Stimulated activated naive CD8-positive, alpha-beta T cell treated with anti-CD3 and anti-CD28 coated beads, Interleukin-15, amount 100 ng/mL, for 72 hours (primary cell): Measurements from ENCODE around the gene GOLGA8N.
A peak's percentile ranks its signal among the peaks of the same experiment; 100 is the strongest.

Experiments used
- ATAC-seq: fragments of 150-1000 bp; cut with Tn5 transposase; 2 replicates; pipeline ENCODE4 v1.10.0; 2021; ENCODE audit warnings: mild to moderate bottlenecking, moderate library complexity
- DNase-seq, 2 donors: peaks; one replicate each; pipeline ENCODE4 v3.0.0; 2021 to 2022
- H3K27ac Mint-ChIP-seq, 2 donors: one replicate each; pipeline ENCODE4 v1.8.0; 2022; ENCODE audit warnings: mild to moderate bottlenecking in 2 of 2, mixed read lengths in 2 of 2, moderate library complexity in 2 of 2
- H3K27me3 Mint-ChIP-seq: one replicate; pipeline ENCODE4 v1.8.0; 2022; ENCODE audit warnings: mixed read lengths
- H3K4me1 Mint-ChIP-seq: one replicate; pipeline ENCODE4 v1.8.0; 2022; ENCODE audit warnings: mild to moderate bottlenecking, mixed read lengths
- H3K4me3 Mint-ChIP-seq, 2 donors: one replicate each; pipeline ENCODE4 v1.8.0; 2022; ENCODE audit warnings: mild to moderate bottlenecking in 2 of 2, mixed read lengths in 2 of 2, moderate library complexity in 1 of 2
- H3K9me3 Mint-ChIP-seq, 2 donors: one replicate each; pipeline ENCODE4 v1.8.0; 2022; ENCODE audit warnings: mixed read lengths in 2 of 2

GOLGA8N gene

GRCh38 chr15:32641517-32642059 is 48.3 kb downstream of the GOLGA8N start, which contains the start of gene SCG5:
SCG5 (plus strand) TSS chr15:32641710; CDS start chr15:32643593, 1,883 bp downstream.
- H3K27me3 Mint-ChIP-seq: peaks cover 11% of the 10 kb centered on the region
- ATAC-seq (no peak), DNase-seq (no peak)
- peaks cover 6% of the 10 kb centered on the region for H3K4me1 Mint-ChIP-seq
- no peak within 1 kb of the TSS for H3K4me3 Mint-ChIP-seq
- H3K9me3 Mint-ChIP-seq: no peaks in the 10 kb centered on the region
- H3K27ac Mint-ChIP-seq: peak within 1 kb of the TSS in 1 of 2 donors; percentile 71

- Mint-ChIP-seq H3K4me3 (no peak overlapping the region), H3K4me1 (peaks cover 6% of the 10 kb centered on the region), H3K9me3 (no peaks in the 10 kb centered on the region), H3K27me3 (peaks cover 11% of the 10 kb centered on the region), H3K27ac (no peak overlapping the region)
- DNase-seq (no peak), ATAC-seq (no peak)
These were observed 49.6 kb downstream of the GOLGA8N start for GRCh38 chr15:32642667-32643435.

- Mint-ChIP-seq H3K27ac (no peak overlapping the region), H3K4me1 (peaks cover 6% of the 10 kb centered on the region), H3K27me3 (peaks cover 11% of the 10 kb centered on the region), H3K4me3 (no peak overlapping the region), H3K9me3 (no peaks in the 10 kb centered on the region)
- DNase-seq (no peak), ATAC-seq (no peak)
These were observed 50.7 kb downstream of the GOLGA8N start for GRCh38 chr15:32643907-32644445.

- no peaks in the 10 kb centered on the region for H3K9me3 Mint-ChIP-seq
- no peak for DNase-seq
- ATAC-seq: no peak
- peaks cover 6% of the 10 kb centered on the region for H3K4me1 Mint-ChIP-seq
- no peak overlapping the region for H3K27ac Mint-ChIP-seq
- H3K27me3 Mint-ChIP-seq: peaks cover 8% of the 10 kb centered on the region
- no peak overlapping the region for H3K4me3 Mint-ChIP-seq
These were observed 53.0 kb downstream of the GOLGA8N start for GRCh38 chr15:32646291-32646690.

GRCh38 chr15:32649342-32649741 is 56.1 kb downstream of the GOLGA8N start:
- no peak for ATAC-seq
- Mint-ChIP-seq H3K27me3 (no peaks in the 10 kb centered on the region), H3K27ac (no peak overlapping the region), H3K4me1 (peaks cover 8% of the 10 kb centered on the region), H3K4me3 (no peak overlapping the region), H3K9me3 (no peaks in the 10 kb centered on the region)
- DNase-seq: no peak

- peak; percentile 75 for ATAC-seq
- H3K27me3 Mint-ChIP-seq: no peaks in the 10 kb centered on the region
- peaks cover 8% of the 10 kb centered on the region for H3K4me1 Mint-ChIP-seq
- H3K4me3 Mint-ChIP-seq: no peak overlapping the region
- peak; percentile 32 to 42 for DNase-seq
- H3K27ac Mint-ChIP-seq: no peak overlapping the region
- H3K9me3 Mint-ChIP-seq: no peaks in the 10 kb centered on the region
These were observed 58.1 kb downstream of the GOLGA8N start for GRCh38 chr15:32651229-32651837.

- ATAC-seq: no peak
- no peak for DNase-seq
- peaks cover 13% of the 10 kb centered on the region for H3K4me1 Mint-ChIP-seq
- H3K27ac Mint-ChIP-seq: no peak overlapping the region
- no peaks in the 10 kb centered on the region for H3K9me3 Mint-ChIP-seq
- no peak overlapping the region for H3K4me3 Mint-ChIP-seq
- no peaks in the 10 kb centered on the region for H3K27me3 Mint-ChIP-seq
These were observed 58.9 kb downstream of the GOLGA8N start for GRCh38 chr15:32652178-32652577.

GRCh38 chr15:32656091-32656490 is 62.8 kb downstream of the GOLGA8N start:
- no peaks in the 10 kb centered on the region for H3K9me3 Mint-ChIP-seq
- H3K27ac Mint-ChIP-seq: no peak overlapping the region
- no peak overlapping the region for H3K4me3 Mint-ChIP-seq
- H3K27me3 Mint-ChIP-seq: no peaks in the 10 kb centered on the region
- DNase-seq (no peak), ATAC-seq (no peak)
- H3K4me1 Mint-ChIP-seq: peaks cover 18% of the 10 kb centered on the region

- H3K27me3 Mint-ChIP-seq: no peaks in the 10 kb centered on the region
- ATAC-seq (no peak), DNase-seq (no peak)
- no peak overlapping the region for H3K27ac Mint-ChIP-seq
- no peak overlapping the region for H3K4me3 Mint-ChIP-seq
- peaks cover 16% of the 10 kb centered on the region for H3K4me1 Mint-ChIP-seq
- no peaks in the 10 kb centered on the region for H3K9me3 Mint-ChIP-seq
These were observed 63.2 kb downstream of the GOLGA8N start for GRCh38 chr15:32656496-32656895.
